HCT116 (cell line): ENCODE results near the gene HCN2.

ENCODE experiments used
- ATF3 ChIP-seq: IDR thresholded peaks from 2 replicates; pipeline ENCODE4 v1.6.1; 2012
- CEBPB ChIP-seq: IDR thresholded peaks from 2 replicates; pipeline ENCODE4 v1.6.1; 2012; ENCODE audit warnings: low read depth
- CTCF ChIP-seq, 3 experiments: fragments of 200-600 bp in 1 of 3; sonication (generic) in 1 of 3; IDR thresholded peaks in 2 of 3; conservative IDR thresholded peaks in 1 of 3; 2 replicates each; pipeline ENCODE4 v1.5.1; 2012 to 2017; ENCODE audit warnings: low read depth in 2 of 3, low read length in 2 of 3, antibody characterized with exemption in 1 of 3, borderline replicate concordance in 1 of 3, control low read depth in 1 of 3, mild to moderate bottlenecking in 1 of 3, mixed read lengths in 1 of 3, mixed run types in 1 of 3, moderate library complexity in 1 of 3; ENCODE audit not compliant: insufficient read depth in 1 of 3
- EGR1 ChIP-seq: IDR thresholded peaks from 2 replicates; pipeline ENCODE4 v1.6.1; 2012; ENCODE audit warnings: low read depth
- EZH2 ChIP-seq: fragments of 200-600 bp; sonication (generic); IDR thresholded peaks from 2 replicates; pipeline ENCODE4 v1.6.1; 2017; ENCODE audit warnings: antibody characterized with exemption, mixed run types
- EZH2phosphoT487 ChIP-seq: fragments of 200-600 bp; IDR thresholded peaks from 2 replicates; pipeline ENCODE4 v1.6.1; 2018; ENCODE audit warnings: antibody characterized with exemption, borderline replicate concordance
- POLR2A ChIP-seq: IDR thresholded peaks from 2 replicates; pipeline ENCODE4 v1.7.0; 2011; ENCODE audit warnings: borderline replicate concordance; ENCODE audit not compliant: insufficient read depth, insufficient read length; ENCODE audit errors: extremely low read depth
- POLR2AphosphoS5 ChIP-seq: IDR thresholded peaks from 2 replicates; pipeline ENCODE4 v1.6.1; 2011; ENCODE audit warnings: mild to moderate bottlenecking, low read depth, low read length, moderate library complexity
- RAD21 ChIP-seq: IDR thresholded peaks from 2 replicates; pipeline ENCODE4 v1.6.1; 2012; ENCODE audit warnings: low read depth, mild to moderate bottlenecking
- ZNF274 ChIP-seq: fragments of 200-500 bp; sonication (Bioruptor generic); IDR thresholded peaks from 2 replicates; pipeline ENCODE4 v1.6.1; 2014; ENCODE audit warnings: mild to moderate bottlenecking, low read depth, low read length, inconsistent platforms

GRCh38 chr19:602391-603301, 13.0 kb downstream of the HCN2 start:
- TF ChIP-seq POLR2A (no peak), POLR2AphosphoS5 (no peak), CEBPB (no peak), ZNF274 (no peak), CTCF (IDR thresholded peaks at IDR 0.05 in 2 of 3, conservative IDR thresholded peaks at IDR 0.05 in 1 of 3; ENCODE audit: borderline replicate concordance in 1 of 3, insufficient read depth in 1 of 3, low read depth in 2 of 3, low read length in 2 of 3) (no peak), EGR1 (no peak), ATF3 (no peak), EZH2 (no peak), RAD21 (no peak), EZH2phosphoT487 (no peak)
